HG02588 (cell line): ENCODE measurements around the gene DNAJA2.

Experiments
- ATAC-seq: cut with Tn5 transposase; IDR thresholded peaks from one replicate; pipeline ENCODE4 v1.9.1; 2021; ENCODE audit warnings: mild to moderate bottlenecking, moderate library complexity; ENCODE audit not compliant: unreplicated experiment

The DNAJA2 gene

GRCh38 chr16:46906360-46907060 is 67.0 kb downstream of the DNAJA2 start:
- no peak for ATAC-seq
